OCI-LY1 (cell line): ENCODE data around the gene RMC1.

Experiments used
- H2AFZ ChIP-seq: fragments of 200-600 bp; sonication (generic), shearing (Covaris generic); 2 replicates; pipeline ENCODE4 v1.6.0; 2014; ENCODE audit warnings: antibody characterized with exemption, mild to moderate bottlenecking, low read length
- H3F3A ChIP-seq: fragments of 200-600 bp; sonication (generic), shearing (Covaris generic); 2 replicates; pipeline ENCODE4 v1.6.0; 2014; ENCODE audit warnings: mild to moderate bottlenecking, antibody characterized with exemption, low read length, moderate library complexity; ENCODE audit not compliant: insufficient read depth
- H3K27ac ChIP-seq: fragments of 200-600 bp; sonication (generic); 2 replicates; pipeline ENCODE4 v1.5.1; 2014; ENCODE audit warnings: low read length, mixed run types, mild to moderate bottlenecking, low read depth; ENCODE audit not compliant: poor library complexity, severe bottlenecking
- H3K27me3 ChIP-seq: fragments of 200-600 bp; sonication (generic); 2 replicates; pipeline ENCODE4 v1.6.0; 2014; ENCODE audit warnings: antibody characterized with exemption, mild to moderate bottlenecking, low read length, moderate library complexity; ENCODE audit not compliant: insufficient read depth
- H3K36me3 ChIP-seq: fragments of 200-600 bp; sonication (generic); 2 replicates; pipeline ENCODE4 v1.6.1; 2014; ENCODE audit warnings: mild to moderate bottlenecking, antibody characterized with exemption, low read length, moderate library complexity, mixed read lengths; ENCODE audit not compliant: insufficient read depth
- H3K4me1 ChIP-seq: fragments of 200-600 bp; sonication (generic); 2 replicates; pipeline ENCODE4 v1.5.1; 2014; ENCODE audit warnings: mild to moderate bottlenecking, low read length, moderate library complexity; ENCODE audit not compliant: insufficient read depth, severe bottlenecking
- H3K4me2 ChIP-seq: fragments of 200-600 bp; sonication (generic), shearing (Covaris generic); 2 replicates; pipeline ENCODE4 v1.6.1; 2014; ENCODE audit warnings: low read length
- H3K4me3 ChIP-seq: fragments of 200-600 bp; sonication (generic); 2 replicates; pipeline ENCODE4 v1.5.1; 2014; ENCODE audit warnings: low read length, low read depth, mild to moderate bottlenecking, mixed read lengths; ENCODE audit not compliant: poor library complexity, severe bottlenecking
- H3K79me2 ChIP-seq: fragments of 200-600 bp; shearing (Covaris generic); 2 replicates; pipeline ENCODE4 v1.6.1; 2016; ENCODE audit warnings: mixed run types, low read length, mixed read lengths; ENCODE audit not compliant: insufficient read depth
- H3K9ac ChIP-seq: fragments of 200-600 bp; sonication (generic), shearing (Covaris generic); 2 replicates; pipeline ENCODE4 v1.6.1; 2014; ENCODE audit warnings: mild to moderate bottlenecking, low read length, mixed read lengths
- H3K9me2 ChIP-seq: fragments of 200-600 bp; sonication (generic), shearing (Covaris generic); 2 replicates; pipeline ENCODE4 v1.6.1; 2014; ENCODE audit warnings: low read depth, mild to moderate bottlenecking, low read length, mixed read lengths
- H3K9me3 ChIP-seq: fragments of 200-600 bp; shearing (Covaris generic); 2 replicates; pipeline ENCODE4 v1.6.1; 2014; ENCODE audit warnings: low read length, mixed read lengths
- H4K20me1 ChIP-seq: fragments of 200-600 bp; sonication (generic), shearing (Covaris generic); 2 replicates; pipeline ENCODE4 v1.6.0; 2016; ENCODE audit warnings: mild to moderate bottlenecking, low read length; ENCODE audit not compliant: insufficient read depth
- EZH2 ChIP-seq: fragments of 200-600 bp; sonication (generic), shearing (Covaris generic); IDR thresholded peaks from 2 replicates; pipeline ENCODE4 v1.8.0; 2017; ENCODE audit warnings: borderline replicate concordance, mixed run types, mild to moderate bottlenecking, antibody characterized with exemption, low read length, moderate library complexity, mixed read lengths
- TF ChIP-seq, protein P1 (sequence below): fragments of 200-600 bp; sonication (generic), shearing (Covaris generic); IDR thresholded peaks from 2 replicates; pipeline ENCODE4 v1.5.1; 2017; ENCODE audit warnings: mild to moderate bottlenecking, antibody characterized with exemption, low read length, moderate library complexity, mixed read lengths

The RMC1 gene

DNA sequence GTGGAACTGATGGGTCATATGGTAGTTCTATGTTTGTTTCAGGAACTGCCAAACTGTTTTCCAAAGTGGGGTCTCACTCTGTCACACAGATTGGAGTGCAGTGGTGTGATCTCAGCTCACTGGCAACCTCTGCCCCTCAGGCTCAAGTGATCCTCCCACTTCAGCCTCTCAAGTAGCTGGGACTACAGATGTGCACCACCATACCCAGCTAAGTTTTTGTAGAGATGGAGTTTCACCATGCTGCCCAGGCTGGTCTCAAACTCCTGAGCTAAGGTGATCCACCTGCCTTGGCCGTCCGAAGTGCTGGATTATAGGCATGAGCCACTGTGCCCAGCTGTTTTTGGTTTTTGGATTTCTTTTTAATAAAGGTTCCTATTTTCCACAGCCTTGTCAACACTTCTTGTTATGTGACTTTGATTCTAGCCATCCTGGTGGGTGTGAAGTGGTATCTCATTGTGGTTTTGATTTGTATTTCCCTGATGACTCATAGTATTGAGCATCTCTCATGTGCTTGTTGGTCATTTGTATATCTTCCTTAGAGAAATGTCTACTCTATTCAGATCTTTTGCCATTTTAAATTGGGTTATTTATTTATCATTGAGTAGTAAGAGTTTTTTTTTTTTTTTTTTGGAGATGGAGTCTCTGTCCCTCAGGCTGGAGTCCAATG lies 60.2 kb downstream of the RMC1 start:
- no peak overlapping the region for H2AFZ ChIP-seq
- no peak overlapping the region for H3K27ac ChIP-seq
- no peak overlapping the region for H3K4me2 ChIP-seq
- H3K27me3 ChIP-seq, result no peaks in the 10 kb centered on the region
- no peaks in the 10 kb centered on the region for H3K4me1 ChIP-seq
- H3F3A ChIP-seq, result no peaks in the 10 kb centered on the region
- TF ChIP-seq, protein P1, sequence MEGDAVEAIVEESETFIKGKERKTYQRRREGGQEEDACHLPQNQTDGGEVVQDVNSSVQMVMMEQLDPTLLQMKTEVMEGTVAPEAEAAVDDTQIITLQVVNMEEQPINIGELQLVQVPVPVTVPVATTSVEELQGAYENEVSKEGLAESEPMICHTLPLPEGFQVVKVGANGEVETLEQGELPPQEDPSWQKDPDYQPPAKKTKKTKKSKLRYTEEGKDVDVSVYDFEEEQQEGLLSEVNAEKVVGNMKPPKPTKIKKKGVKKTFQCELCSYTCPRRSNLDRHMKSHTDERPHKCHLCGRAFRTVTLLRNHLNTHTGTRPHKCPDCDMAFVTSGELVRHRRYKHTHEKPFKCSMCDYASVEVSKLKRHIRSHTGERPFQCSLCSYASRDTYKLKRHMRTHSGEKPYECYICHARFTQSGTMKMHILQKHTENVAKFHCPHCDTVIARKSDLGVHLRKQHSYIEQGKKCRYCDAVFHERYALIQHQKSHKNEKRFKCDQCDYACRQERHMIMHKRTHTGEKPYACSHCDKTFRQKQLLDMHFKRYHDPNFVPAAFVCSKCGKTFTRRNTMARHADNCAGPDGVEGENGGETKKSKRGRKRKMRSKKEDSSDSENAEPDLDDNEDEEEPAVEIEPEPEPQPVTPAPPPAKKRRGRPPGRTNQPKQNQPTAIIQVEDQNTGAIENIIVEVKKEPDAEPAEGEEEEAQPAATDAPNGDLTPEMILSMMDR, result no peak
- no peak for TF ChIP-seq EZH2
- no peaks in the 10 kb centered on the region for H4K20me1 ChIP-seq
- H3K9me3 ChIP-seq, result no peaks in the 10 kb centered on the region
- H3K4me3 ChIP-seq, result no peak overlapping the region
- no peaks in the 10 kb centered on the region for H3K9me2 ChIP-seq
- H3K9ac ChIP-seq, result no peak overlapping the region
- H3K79me2 ChIP-seq, result no peaks in the 10 kb centered on the region
- peaks cover 66% of the 10 kb centered on the region for H3K36me3 ChIP-seq

DNA sequence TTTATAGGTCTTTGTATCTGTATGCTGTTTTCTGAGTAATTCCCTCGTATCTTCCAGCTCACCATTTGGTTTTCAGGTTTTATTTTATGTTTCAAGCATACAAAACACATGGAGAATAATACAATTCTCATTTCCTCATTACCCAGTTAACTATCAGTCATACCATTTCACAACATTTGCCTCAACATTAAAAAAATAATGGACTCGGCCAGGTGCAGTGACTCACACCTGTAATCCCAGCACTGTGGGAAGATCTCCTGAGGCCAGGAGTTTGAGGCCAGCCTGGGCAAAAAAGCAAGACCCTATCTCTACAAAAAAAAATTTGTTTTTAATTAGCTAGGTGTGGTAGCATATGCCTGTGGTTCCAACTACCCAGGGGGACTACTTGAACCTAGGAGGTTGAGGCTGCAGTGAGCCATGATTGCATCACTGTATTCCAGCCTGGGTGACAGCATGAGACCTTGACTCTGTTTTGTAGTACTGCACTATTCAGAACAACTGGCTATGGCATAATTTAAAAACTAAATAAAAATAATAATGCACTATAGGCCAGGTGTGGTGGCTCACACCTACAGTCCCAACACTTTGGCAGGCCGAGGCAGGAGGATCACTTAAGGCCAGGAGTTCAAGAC lies 62.7 kb downstream of the RMC1 start:
- no peaks in the 10 kb centered on the region for H4K20me1 ChIP-seq
- H3K4me2 ChIP-seq, result no peak overlapping the region
- H3K36me3 ChIP-seq, result peaks cover 72% of the 10 kb centered on the region

DNA sequence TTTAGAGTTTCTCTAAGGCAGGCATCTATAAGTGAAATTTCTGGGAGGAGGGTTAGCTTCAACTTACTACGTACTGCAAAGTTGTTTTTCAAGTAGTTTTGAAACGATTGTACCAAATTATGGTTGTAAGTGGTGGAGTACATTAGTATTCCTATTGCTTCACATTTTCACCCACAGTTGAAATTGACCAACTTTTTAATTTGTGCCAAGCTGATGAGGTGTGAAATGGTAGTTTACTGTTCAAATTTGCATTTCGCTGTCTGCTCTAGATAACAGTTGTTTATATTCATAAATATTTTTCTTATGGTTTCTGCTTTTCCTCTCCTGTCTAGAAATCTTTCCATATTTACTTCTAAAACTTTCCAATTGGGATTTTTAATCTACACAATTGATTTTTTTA lies 64.4 kb downstream of the RMC1 start:
- no peak overlapping the region for H3K9ac ChIP-seq
- no peak for TF ChIP-seq EZH2
- TF ChIP-seq, protein P1, result no peak
- peaks cover 79% of the 10 kb centered on the region for H3K36me3 ChIP-seq
- H3K79me2 ChIP-seq, result no peaks in the 10 kb centered on the region
- H3K4me3 ChIP-seq, result no peak overlapping the region
- H3K27me3 ChIP-seq, result no peaks in the 10 kb centered on the region
- no peak overlapping the region for H3K4me2 ChIP-seq
- no peaks in the 10 kb centered on the region for H3K4me1 ChIP-seq
- no peak overlapping the region for H2AFZ ChIP-seq
- H3K9me3 ChIP-seq, result no peaks in the 10 kb centered on the region
- no peaks in the 10 kb centered on the region for H3K9me2 ChIP-seq
- H3F3A ChIP-seq, result no peaks in the 10 kb centered on the region
- H3K27ac ChIP-seq, result no peak overlapping the region
- H4K20me1 ChIP-seq, result no peaks in the 10 kb centered on the region

More for the DNA sequence above, 62.7 kb downstream of the RMC1 start:
- no peak overlapping the region for H3K4me3 ChIP-seq
- H3K9me2 ChIP-seq, result no peaks in the 10 kb centered on the region
- H3F3A ChIP-seq, result no peaks in the 10 kb centered on the region
- no peaks in the 10 kb centered on the region for H3K79me2 ChIP-seq
- no peaks in the 10 kb centered on the region for H3K27me3 ChIP-seq
- H3K9ac ChIP-seq, result no peak overlapping the region
- TF ChIP-seq, protein P1, result no peak
- no peak for TF ChIP-seq EZH2
- H3K27ac ChIP-seq, result no peak overlapping the region
- H3K9me3 ChIP-seq, result no peaks in the 10 kb centered on the region
- H3K4me1 ChIP-seq, result no peaks in the 10 kb centered on the region
- H2AFZ ChIP-seq, result no peak overlapping the region
